Gastrocnemius medialis (tissue), 4 donors: ENCODE results near the gene DCST1. TPM values are rescaled to one million over a fixed set of nuclear protein-coding genes. Genes with fewer than 3 reads are reported as not detected.

ENCODE experiments used
- ATAC-seq, 2 donors: fragments of 150-250 bp; one replicate each; pipeline ENCODE4 v1.9.1; 2016
- DNase-seq, 2 donors: peaks; one replicate each; pipeline ENCODE4 v3.0.0-alpha.2; 2019
- H3K27ac ChIP-seq, 4 donors: fragments of 200-600 bp; sonication (generic); 1 replicate in 1 of 4; 2 replicates in 3 of 4; pipeline ENCODE4 v1.5.1; 2016 to 2018; ENCODE audit warnings: mild to moderate bottlenecking in 2 of 4, moderate library complexity in 1 of 4
- H3K27me3 ChIP-seq, 3 donors: fragments of 200-600 bp; sonication (generic) in 2 of 3; 1 replicate in 1 of 3; 2 replicates in 2 of 3; pipeline versions ENCODE4 v1.5.1 to v1.6.0; 2016 to 2019; ENCODE audit warnings: mild to moderate bottlenecking in 1 of 3, moderate library complexity in 1 of 3
- H3K36me3 ChIP-seq, 2 donors: fragments of 200-600 bp; sonication (generic) in 1 of 2; one replicate each; pipeline ENCODE4 v1.5.1; 2017 to 2018
- H3K4me1 ChIP-seq, 2 donors: fragments of 200-600 bp; sonication (generic) in 1 of 2; one replicate each; pipeline ENCODE4 v1.5.1; 2016 to 2017; ENCODE audit warnings: mild to moderate bottlenecking in 2 of 2
- H3K4me3 ChIP-seq, 4 donors: fragments of 200-600 bp; sonication (generic) in 3 of 4; 1 replicate in 1 of 4; 2 replicates in 3 of 4; pipeline ENCODE4 v1.5.1; 2016 to 2019; ENCODE audit warnings: mild to moderate bottlenecking in 2 of 4
- H3K9me3 ChIP-seq, 3 donors: fragments of 200-600 bp; sonication (generic) in 2 of 3; 1 replicate in 1 of 3; 2 replicates in 2 of 3; pipeline ENCODE4 v1.5.1; 2016 to 2019
- POLR2A ChIP-seq, 2 donors: fragments of 450-650 bp; IDR thresholded peaks; one replicate each; pipeline ENCODE4 v1.6.1; 2017; ENCODE audit warnings: antibody characterized with exemption in 2 of 2, mild to moderate bottlenecking in 2 of 2, moderate library complexity in 2 of 2
- in situ Hi-C, 4 donors: fragments of 200-750 bp; cut with MboI; loops; one replicate each; pipeline versions ENCODE4 v1.15.0 to v1.8.0; 2017; ENCODE audit warnings: low sequenced_read_pairs in 4 of 4
- intact Hi-C: fragments of 100-400 bp; cut with DNase I; formaldehyde crosslinking; loops from one replicate; pipeline ENCODE4 v1.15.1; 2023; ENCODE audit warnings: low total_unique reads
- total RNA-seq, 4 donors: library from RNA; depleted of rRNA; stranded (reverse); fragments of >200 nt; gene quantifications; one replicate each; pipeline versions ENCODE4 v1.1.0 to v1.2.3, GENCODE V29; 2016
- TF ChIP-seq, protein P1 (sequence below), 5 experiments: fragments of 450-650 bp in 3 of 5; fragments of 200-600 bp in 2 of 5; sonication (generic) in 2 of 5; IDR thresholded peaks in 4 of 5; conservative IDR thresholded peaks in 1 of 5; 1 replicate in 4 of 5; 2 replicates in 1 of 5; pipeline ENCODE4 v1.5.1; 2016 to 2019; ENCODE audit warnings: antibody characterized with exemption in 5 of 5, mild to moderate bottlenecking in 3 of 5, moderate library complexity in 3 of 5

Gene DCST1
- total RNA-seq, 4 donors from 2014 or later, result 0.13 to 0.35 TPM; not detected in 2

DNA sequence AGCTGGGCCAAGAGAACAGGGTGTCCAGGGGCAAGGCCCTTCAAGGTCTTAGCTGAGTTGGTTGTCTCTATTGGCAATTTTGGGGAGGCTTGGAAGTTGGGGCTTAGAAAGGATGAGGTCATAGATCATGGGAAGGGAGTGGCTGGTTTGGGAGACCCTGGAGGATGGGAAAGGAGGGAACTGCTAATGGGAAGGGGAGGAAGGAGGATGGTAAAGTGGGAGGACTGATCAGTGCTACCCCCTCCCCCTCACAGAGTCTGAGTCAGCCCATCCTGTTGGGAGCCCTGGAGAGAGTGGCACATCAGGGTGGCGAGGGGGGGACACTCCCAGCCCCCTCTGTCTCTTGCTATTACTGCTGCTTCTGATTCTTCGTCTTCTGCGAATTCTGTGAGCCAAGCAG, 35.0 kb downstream of the DCST1 start:
- TF ChIP-seq, protein P1, sequence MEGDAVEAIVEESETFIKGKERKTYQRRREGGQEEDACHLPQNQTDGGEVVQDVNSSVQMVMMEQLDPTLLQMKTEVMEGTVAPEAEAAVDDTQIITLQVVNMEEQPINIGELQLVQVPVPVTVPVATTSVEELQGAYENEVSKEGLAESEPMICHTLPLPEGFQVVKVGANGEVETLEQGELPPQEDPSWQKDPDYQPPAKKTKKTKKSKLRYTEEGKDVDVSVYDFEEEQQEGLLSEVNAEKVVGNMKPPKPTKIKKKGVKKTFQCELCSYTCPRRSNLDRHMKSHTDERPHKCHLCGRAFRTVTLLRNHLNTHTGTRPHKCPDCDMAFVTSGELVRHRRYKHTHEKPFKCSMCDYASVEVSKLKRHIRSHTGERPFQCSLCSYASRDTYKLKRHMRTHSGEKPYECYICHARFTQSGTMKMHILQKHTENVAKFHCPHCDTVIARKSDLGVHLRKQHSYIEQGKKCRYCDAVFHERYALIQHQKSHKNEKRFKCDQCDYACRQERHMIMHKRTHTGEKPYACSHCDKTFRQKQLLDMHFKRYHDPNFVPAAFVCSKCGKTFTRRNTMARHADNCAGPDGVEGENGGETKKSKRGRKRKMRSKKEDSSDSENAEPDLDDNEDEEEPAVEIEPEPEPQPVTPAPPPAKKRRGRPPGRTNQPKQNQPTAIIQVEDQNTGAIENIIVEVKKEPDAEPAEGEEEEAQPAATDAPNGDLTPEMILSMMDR (IDR thresholded peaks at IDR 0.05 in 4 of 5, conservative IDR thresholded peaks at IDR 0.05 in 1 of 5), result no peak
- no peak for TF ChIP-seq POLR2A (IDR thresholded peaks at IDR 0.05)
- Histone ChIP-seq H3K9me3 (no peaks in the 10 kb centered on the region), H3K36me3 (no peaks in the 10 kb centered on the region), H3K27ac (no peak overlapping the region), H3K4me1 (peaks cover 5 to 11% of the 10 kb centered on the region in 2 donors), H3K4me3 (no peak overlapping the region), H3K27me3 (no peaks in the 10 kb centered on the region)
- intact Hi-C loops, result no loop called here
- ATAC-seq (no peak), DNase-seq (no peak)
- in situ Hi-C loops, result loop anchor here in 1 of 4 donors (25.0 kb wide), 1 partner anchor 106 kb away; the partner anchor contains the start of genes CKS1B, PBXIP1, PYGO2 and SHC1

DNA sequence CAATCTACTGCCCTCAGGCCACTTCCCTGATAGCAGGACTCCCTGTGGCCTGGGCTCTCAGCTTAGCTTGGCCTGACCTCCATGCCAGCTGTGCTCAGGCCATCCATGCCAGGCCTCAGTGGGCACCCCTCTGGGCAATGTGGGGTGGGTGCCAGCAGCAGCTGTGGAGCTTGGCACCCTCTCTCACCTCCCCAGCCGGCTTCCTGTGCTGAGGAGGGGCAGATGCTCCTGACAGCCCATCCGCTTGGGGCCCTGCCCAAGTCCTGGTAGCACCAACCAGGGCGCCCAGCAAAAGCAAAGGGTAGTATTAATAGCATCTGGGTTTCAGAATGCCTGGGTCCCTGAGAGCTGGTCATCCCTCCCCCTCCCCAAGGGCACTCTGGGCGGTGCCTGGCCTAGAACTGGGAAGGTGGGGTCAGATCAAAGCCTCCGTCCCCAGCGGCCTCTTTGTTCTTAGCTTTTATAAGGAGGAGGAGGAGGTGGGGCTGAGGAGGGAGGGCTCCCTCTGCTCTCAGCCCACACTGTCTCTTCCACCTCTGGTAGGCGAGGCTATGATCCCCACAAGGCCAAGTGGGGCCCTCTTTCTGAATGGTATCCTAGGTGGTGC, 36.0 kb downstream of the DCST1 start:
- no peak for DNase-seq
- Histone ChIP-seq H3K27ac (no peak overlapping the region), H3K9me3 (no peaks in the 10 kb centered on the region), H3K27me3 (no peaks in the 10 kb centered on the region), H3K36me3 (no peaks in the 10 kb centered on the region), H3K4me1 (peaks cover 5 to 11% of the 10 kb centered on the region in 2 donors), H3K4me3 (no peak overlapping the region)
- in situ Hi-C loops, result loop anchor here in 1 of 4 donors (25.0 kb wide), 1 partner anchor 107 kb away; the partner anchor contains the start of genes CKS1B, PBXIP1, PYGO2 and SHC1
- ATAC-seq, result no peak
- TF ChIP-seq, protein P1 (IDR thresholded peaks at IDR 0.05 in 4 of 5, conservative IDR thresholded peaks at IDR 0.05 in 1 of 5), result no peak
- TF ChIP-seq POLR2A (IDR thresholded peaks at IDR 0.05), result no peak
- intact Hi-C loops, result no loop called here

DNA sequence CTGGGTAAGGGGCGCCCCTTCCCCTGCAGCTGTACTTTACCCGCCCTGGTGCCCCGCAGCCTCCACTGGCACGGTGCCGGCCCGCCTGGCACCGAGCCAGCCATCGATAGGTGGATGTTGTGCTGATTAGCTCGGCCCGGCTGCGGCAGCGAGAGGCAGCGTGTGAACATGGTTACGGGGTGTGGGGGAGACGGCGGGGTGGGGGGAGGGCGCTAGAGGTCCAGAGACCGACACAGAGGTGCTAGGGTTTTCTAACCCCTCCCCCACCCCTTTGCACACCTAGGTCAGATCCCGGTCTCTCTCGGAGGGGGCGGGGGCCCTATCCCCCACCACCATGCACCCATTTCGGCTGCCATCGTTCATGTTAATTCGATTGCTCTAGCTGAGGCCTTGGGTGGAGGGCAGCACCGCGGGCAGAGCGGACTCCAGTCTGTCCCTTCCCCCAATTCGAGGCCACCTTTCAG, 36.6 kb downstream of the DCST1 start:
- peak overlapping the region; percentile 51 to 75 (median 56) for H3K4me3 ChIP-seq
- no peak for TF ChIP-seq POLR2A (IDR thresholded peaks at IDR 0.05)
- TF ChIP-seq, protein P1 (IDR thresholded peaks at IDR 0.05 in 4 of 5, conservative IDR thresholded peaks at IDR 0.05 in 1 of 5), result no peak
- no peaks in the 10 kb centered on the region for H3K9me3 ChIP-seq
- peaks cover 5 to 11% of the 10 kb centered on the region in 2 donors for H3K4me1 ChIP-seq
- no peak for ATAC-seq
- DNase-seq, result no peak
- in situ Hi-C loops, result loop anchor here in 1 of 4 donors (25.0 kb wide), 1 partner anchor 108 kb away; the partner anchor contains the start of genes CKS1B, PBXIP1, PYGO2 and SHC1
- intact Hi-C loops, result no loop called here
- no peaks in the 10 kb centered on the region for H3K36me3 ChIP-seq
- H3K27me3 ChIP-seq, result no peaks in the 10 kb centered on the region
- no peak overlapping the region for H3K27ac ChIP-seq

DNA sequence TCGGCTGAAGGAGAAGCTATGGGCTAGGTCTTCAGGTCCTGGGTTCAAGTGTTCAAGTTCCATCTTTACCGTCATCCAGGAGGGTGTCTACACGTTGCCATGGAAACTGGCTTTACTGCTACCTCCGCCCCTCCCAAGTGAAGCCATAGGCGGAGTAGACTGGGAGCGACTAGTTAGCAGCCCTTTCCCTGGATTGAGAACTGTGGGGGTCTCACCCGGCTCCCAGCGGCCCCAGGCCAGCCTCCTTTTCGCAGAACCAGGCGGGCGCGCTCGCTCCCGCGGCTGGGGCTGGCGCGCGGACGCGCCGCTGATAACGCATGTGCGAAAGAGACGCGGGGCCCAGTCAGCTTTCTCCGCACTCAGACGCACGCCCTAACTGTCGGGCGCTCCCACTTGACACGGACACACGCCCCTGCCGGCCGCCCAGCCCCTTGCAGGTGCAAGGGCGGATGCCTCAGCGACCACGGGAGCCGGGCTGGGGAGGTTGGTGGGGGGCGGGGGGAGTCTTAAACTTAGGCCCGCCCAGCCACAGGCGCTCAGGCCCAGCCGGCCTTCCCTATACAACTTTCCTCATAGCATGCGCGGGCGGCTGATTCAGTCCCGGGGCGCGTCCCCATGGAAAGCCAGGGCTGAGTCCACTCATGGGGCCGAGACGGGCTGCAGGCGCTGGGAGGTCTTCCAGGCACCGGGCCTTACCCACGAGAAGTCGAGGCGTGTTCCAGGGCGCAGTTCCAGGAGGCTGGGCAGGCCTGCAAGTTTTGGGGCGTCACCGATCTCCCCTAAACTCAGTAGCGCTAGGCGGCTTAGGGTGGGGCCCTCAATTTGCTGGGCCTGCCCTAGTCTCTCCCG, 37.3 kb downstream of the DCST1 start:
- DNase-seq (peak; percentile 53 to 81), ATAC-seq (peak; percentile 78 to 94)
- Histone ChIP-seq H3K9me3 (no peaks in the 10 kb centered on the region), H3K4me1 (peaks cover 5 to 11% of the 10 kb centered on the region in 2 donors), H3K27me3 (no peaks in the 10 kb centered on the region), H3K27ac (peak overlapping the region; percentile 46 to 69 (median 62)), H3K36me3 (no peaks in the 10 kb centered on the region), H3K4me3 (peak overlapping the region; percentile 51 to 75 (median 56))
- in situ Hi-C loops (loop anchor here in 1 of 4 donors (25.0 kb wide), 1 partner anchor 109 kb away; the partner anchor contains the start of genes CKS1B, PBXIP1, PYGO2 and SHC1), intact Hi-C loops (no loop called here)
- TF ChIP-seq, protein P1 (IDR thresholded peaks at IDR 0.05 in 4 of 5, conservative IDR thresholded peaks at IDR 0.05 in 1 of 5), result peak; percentile 28 to 65 (median 50)
- TF ChIP-seq POLR2A (IDR thresholded peaks at IDR 0.05), result peak in 1 of 2 donors; percentile 23
